HG02973 (cell line): ENCODE results near the gene RAD51B.
"Not testable (repeated sequence)": the region's sequence is repeated elsewhere in the genome, so short reads cannot be mapped to it uniquely, and the experiment has no call there.

Experiments used
- ATAC-seq: cut with Tn5 transposase; IDR thresholded peaks from one replicate; pipeline ENCODE4 v1.9.1; 2021; ENCODE audit warnings: moderate library complexity; ENCODE audit not compliant: unreplicated experiment

The RAD51B gene

GRCh38 chr14:68762953-68763764 lies 943.6 kb downstream of the RAD51B start:
- ATAC-seq: no peak

- not testable (repeated sequence) for ATAC-seq
These were observed 944.3 kb downstream of the RAD51B start for GRCh38 chr14:68763843-68764242.

DNA sequence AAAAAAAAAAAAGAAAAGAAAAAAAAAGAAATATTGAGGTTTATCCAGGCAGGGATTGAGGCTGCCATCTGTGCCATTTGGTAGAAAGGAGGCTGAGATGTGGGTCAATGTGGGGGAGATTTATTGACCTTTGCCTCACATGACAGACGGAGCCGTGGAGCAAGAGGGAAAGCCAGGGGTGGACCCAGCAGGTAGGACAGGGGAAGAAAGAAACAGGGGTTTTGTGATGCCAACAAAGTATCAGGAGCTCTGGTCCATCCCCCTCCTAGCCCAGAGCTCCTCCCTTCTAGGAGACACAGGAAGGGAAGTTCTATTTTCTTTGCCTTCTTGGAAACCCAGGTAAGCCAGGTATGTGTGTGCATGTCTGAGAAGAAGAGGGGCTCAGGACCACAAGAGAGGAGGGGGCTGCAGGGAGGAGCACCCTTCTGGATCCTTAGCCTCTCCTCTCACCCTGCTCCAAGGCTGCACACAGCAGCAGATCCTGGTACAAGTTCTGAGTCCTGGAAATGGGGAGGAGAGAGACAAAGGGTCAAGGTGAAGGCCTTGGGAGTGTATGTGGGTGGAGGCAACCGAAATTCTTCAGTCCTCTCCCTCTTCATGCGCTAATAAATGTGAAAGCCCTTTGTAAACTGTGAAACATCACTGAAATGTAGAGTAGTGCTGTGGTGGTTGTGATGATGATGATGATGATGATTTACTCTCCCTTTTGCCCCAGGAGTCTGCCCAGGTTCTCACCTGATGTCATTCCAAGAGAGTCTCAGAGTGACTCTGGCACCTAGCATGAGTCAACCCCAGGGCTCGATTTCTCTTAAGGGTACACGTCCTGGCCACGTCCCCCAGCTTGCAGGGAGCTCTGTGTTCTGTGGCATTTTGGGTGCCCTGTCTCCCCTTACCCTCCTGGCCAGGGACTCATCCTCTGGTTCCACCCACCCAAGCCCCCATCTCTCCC lies 947.0 kb downstream of the RAD51B start:
- ATAC-seq: no peak

GRCh38 chr14:68767248-68767645 lies 947.7 kb downstream of the RAD51B start:
- ATAC-seq: no peak

DNA sequence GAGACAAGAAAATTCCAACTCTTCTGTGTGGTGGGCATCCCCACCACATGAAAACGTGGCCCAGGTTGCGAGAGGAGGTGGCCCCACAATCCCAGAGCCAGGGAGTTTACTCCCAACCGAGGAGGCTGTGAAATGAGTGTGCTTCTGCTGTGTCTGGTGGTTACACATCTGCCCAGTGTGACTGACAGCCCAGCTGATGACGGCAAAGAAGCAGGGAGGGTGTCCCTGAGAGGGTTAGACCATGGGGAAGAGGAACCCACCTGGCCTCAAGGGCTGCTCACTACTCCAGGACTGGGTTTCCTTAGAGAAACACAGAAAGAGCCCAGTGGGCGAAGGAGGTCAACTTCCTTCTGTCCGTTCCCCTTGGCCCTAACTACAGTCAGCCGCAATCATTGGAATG lies 948.7 kb downstream of the RAD51B start:
- no peak for ATAC-seq

- no peak for ATAC-seq
These were observed 950.5 kb downstream of the RAD51B start for GRCh38 chr14:68770051-68770450.

DNA sequence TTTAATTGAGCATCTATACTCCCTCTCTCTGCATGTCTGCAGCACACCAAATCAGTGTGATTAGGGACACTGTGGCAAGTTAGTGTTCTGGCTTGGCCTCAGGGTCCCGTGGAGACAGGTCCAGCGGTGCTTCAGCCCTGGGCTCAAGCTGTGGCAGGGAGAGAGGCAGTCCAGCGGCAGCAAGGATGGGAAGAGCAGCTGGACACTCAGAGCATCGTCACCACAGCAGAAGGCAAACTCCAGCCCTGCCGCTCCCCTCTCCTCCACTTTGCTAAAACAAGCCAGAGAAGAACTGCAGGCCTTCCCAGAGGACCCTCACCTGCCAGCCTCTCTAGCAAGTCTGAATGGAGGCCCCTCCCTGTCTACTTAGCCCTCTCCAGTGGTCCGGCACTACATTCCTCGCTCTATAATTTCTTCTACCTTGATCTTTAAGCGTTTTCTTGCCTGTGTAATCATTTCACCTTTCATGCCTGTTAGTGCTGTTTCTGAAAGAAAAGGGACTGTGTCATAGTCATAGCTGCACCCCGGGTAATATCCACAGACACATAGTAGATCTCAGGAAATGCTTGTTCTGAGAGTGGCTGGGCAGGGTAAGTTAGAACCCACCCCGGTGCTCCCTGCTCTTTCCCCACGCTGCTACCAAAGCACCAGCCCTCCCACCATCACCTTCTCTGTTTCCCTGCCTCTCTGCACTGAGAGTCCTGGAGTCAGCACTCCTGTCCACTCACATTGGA lies 951.1 kb downstream of the RAD51B start:
- ATAC-seq: no peak

- ATAC-seq: no peak
These were observed 952.1 kb downstream of the RAD51B start for GRCh38 chr14:68771631-68772030.

GRCh38 chr14:68772761-68773381 lies 953.3 kb downstream of the RAD51B start:
- ATAC-seq: no peak

DNA sequence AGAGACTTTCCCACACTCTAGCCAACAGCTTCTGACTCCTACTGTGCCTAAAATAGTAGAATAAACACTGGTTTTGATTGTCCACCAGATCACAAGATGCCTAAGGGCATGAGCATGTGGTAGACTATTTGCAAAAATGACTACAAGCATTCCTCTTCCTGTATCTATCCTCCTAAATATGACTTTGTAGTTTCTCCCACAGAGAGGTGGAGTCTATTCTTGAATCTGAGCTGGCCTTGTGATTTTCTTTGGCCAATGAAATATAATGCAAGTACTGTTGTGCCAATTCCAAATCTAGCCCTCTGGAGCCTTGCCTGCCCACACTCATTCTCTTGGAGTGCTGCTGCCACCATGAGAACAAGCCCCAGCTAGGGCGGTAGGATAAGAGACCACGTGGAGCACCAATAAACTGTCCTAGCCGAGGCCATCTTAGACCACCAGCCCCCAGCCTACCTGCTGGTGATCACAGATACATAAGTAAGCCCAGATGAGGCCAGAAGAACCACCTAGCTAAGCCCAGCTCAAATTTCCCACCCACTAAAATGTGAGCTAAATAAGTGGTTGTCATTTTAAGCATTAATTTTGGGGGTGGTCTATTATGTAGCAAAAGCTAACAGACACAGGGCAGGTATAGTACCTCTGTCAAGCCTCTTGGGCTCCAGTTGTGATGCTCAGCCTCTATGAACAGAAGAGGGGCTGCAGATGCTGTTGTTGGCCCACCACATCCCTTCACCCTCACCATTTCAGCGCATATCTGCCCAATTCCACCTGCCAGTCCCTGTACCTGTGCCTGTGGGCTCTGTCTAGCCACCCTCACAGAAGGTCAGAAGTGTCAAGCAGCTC lies 955.4 kb downstream of the RAD51B start:
- ATAC-seq: no peak

- no peak for ATAC-seq
These were observed 956.1 kb downstream of the RAD51B start for GRCh38 chr14:68775614-68776126.

- ATAC-seq: no peak
These were observed 958.1 kb downstream of the RAD51B start for GRCh38 chr14:68777644-68778043.
